Endothelial cell of umbilical vein (primary cell): Measurements from ENCODE around the gene PLPP3. TPM values are rescaled to one million over a fixed set of nuclear protein-coding genes. Genes with fewer than 3 reads are reported as not detected.

Source experiments
- BruUV-seq: library from RNA; stranded (reverse); fragments of 400-500 nt; replicated peaks from 2 replicates; lab custom pipeline; 2021; lab: Mats Ljungman, UMichigan
- CTCF ChIA-PET: fragments of 300-600, 350-600 bp; sonication (Branson Sonifier 250); formaldehyde crosslinking; loops from one replicate; lab custom pipeline; 2021; ENCODE audit warnings: antibody characterized with exemption, inconsistent platforms; lab: Charles Lee
- POLR2A ChIA-PET: fragments of 300-600, 350-600 bp; sonication (Branson Sonifier 250); formaldehyde crosslinking; loops from one replicate; lab custom pipeline; 2021; ENCODE audit warnings: antibody characterized with exemption, inconsistent platforms; lab: Charles Lee
- DNase-seq: peaks from one replicate; pipeline ENCODE4 v3.0.0-alpha.2; 2011; ENCODE audit warnings: low read depth, low spot score
- FAIRE-seq: peaks from 2 replicates; lab custom pipeline; 2011; peaks lifted over from hg19 to GRCh38; lab: Jason Lieb, UNC
- H2AFZ ChIP-seq: 2 replicates; pipeline ENCODE4 v1.6.0; 2012; ENCODE audit warnings: low read depth, low read length, control low read depth, inconsistent platforms
- H3K27ac ChIP-seq: 2 replicates; pipeline ENCODE4 v1.5.1; 2011; ENCODE audit warnings: low read depth, mild to moderate bottlenecking, control low read depth, low read length, moderate library complexity; ENCODE audit not compliant: insufficient read depth
- H3K27me3 ChIP-seq, 2 experiments: 2 replicates each; pipeline versions ENCODE4 v1.6.0 to v1.6.1; 2011; ENCODE audit warnings: low read length in 2 of 2, mixed read lengths in 1 of 2; ENCODE audit not compliant: control insufficient read depth in 2 of 2, insufficient read depth in 2 of 2
- H3K36me3 ChIP-seq, 2 experiments: 2 replicates in 1 of 2; 3 replicates in 1 of 2; pipeline ENCODE4 v1.5.1; 2011; ENCODE audit warnings: low read length in 2 of 2, mild to moderate bottlenecking in 1 of 2, moderate library complexity in 1 of 2; ENCODE audit not compliant: control insufficient read depth in 2 of 2, insufficient read depth in 2 of 2; ENCODE audit errors: extremely low read depth in 1 of 2
- H3K4me1 ChIP-seq: 3 replicates; pipeline ENCODE4 v1.5.1; 2011; ENCODE audit warnings: mild to moderate bottlenecking, low read length; ENCODE audit not compliant: control insufficient read depth, insufficient read depth; ENCODE audit errors: extremely low read depth
- H3K4me2 ChIP-seq: 2 replicates; pipeline ENCODE4 v1.6.1; 2011; ENCODE audit warnings: low read length, control low read depth, mixed read lengths; ENCODE audit not compliant: insufficient read depth
- H3K4me3 ChIP-seq, 3 experiments: fragments of 200-600 bp in 1 of 3; sonication (generic), shearing (Covaris generic) in 1 of 3; replicated peaks in 1 of 3; 2 replicates each; pipeline ENCODE4 v1.5.1; 2011 to 2016; ENCODE audit warnings: control low read depth in 3 of 3, low read length in 3 of 3, mild to moderate bottlenecking in 2 of 3, inconsistent platforms in 1 of 3, low read depth in 1 of 3, moderate library complexity in 1 of 3; ENCODE audit not compliant: insufficient read depth in 1 of 3
- H3K79me2 ChIP-seq: 2 replicates; pipeline ENCODE4 v1.6.0; 2012; ENCODE audit warnings: low read length, inconsistent platforms; ENCODE audit not compliant: control insufficient read depth, insufficient read depth
- H3K9ac ChIP-seq: replicated peaks from 2 replicates; pipeline ENCODE3; 2011; ENCODE audit warnings: low read length, control low read depth; ENCODE audit not compliant: insufficient read depth; ENCODE audit errors: extremely low read depth
- H3K9me1 ChIP-seq: replicated peaks from 3 replicates; pipeline ENCODE4 v1.6.0; 2011; ENCODE audit warnings: mild to moderate bottlenecking, low read length; ENCODE audit not compliant: control insufficient read depth, insufficient read depth; ENCODE audit errors: extremely low read depth
- H3K9me3 ChIP-seq: replicated peaks from 2 replicates; pipeline ENCODE4 v1.5.1; 2012; ENCODE audit warnings: low read length, inconsistent platforms; ENCODE audit not compliant: control insufficient read depth, insufficient read depth
- H4K20me1 ChIP-seq: replicated peaks from 2 replicates; pipeline ENCODE3; 2011; ENCODE audit warnings: mild to moderate bottlenecking, low read length; ENCODE audit not compliant: control insufficient read depth, insufficient read depth; ENCODE audit errors: extremely low read depth
- EZH2 ChIP-seq: IDR thresholded peaks from 2 replicates; pipeline ENCODE4 v1.6.1; 2012; ENCODE audit warnings: borderline replicate concordance, low read depth, mild to moderate bottlenecking, moderate library complexity, low read length, inconsistent platforms; ENCODE audit not compliant: severe bottlenecking
- FOS ChIP-seq: IDR thresholded peaks from 2 replicates; pipeline ENCODE4 v1.6.1; 2011; ENCODE audit warnings: mild to moderate bottlenecking, low read length, moderate library complexity, borderline replicate concordance; ENCODE audit not compliant: insufficient read depth
- GATA2 ChIP-seq: IDR thresholded peaks from 2 replicates; pipeline ENCODE4 v1.7.0; 2011; ENCODE audit warnings: low read depth, mild to moderate bottlenecking, moderate library complexity, mixed read lengths, low read length; ENCODE audit not compliant: insufficient read length, insufficient read depth
- JUN ChIP-seq: IDR thresholded peaks from 2 replicates; pipeline ENCODE4 v1.6.1; 2011; ENCODE audit warnings: borderline replicate concordance, low read depth; ENCODE audit not compliant: insufficient read length, insufficient read depth
- MYC ChIP-seq: IDR thresholded peaks from one replicate; pipeline ENCODE4 v1.6.1; 2011; ENCODE audit warnings: mild to moderate bottlenecking, low read depth, low read length
- POLR2A ChIP-seq: IDR thresholded peaks from 2 replicates; pipeline ENCODE4 v1.6.1; 2012; ENCODE audit warnings: low read depth, mild to moderate bottlenecking, control low read depth, low read length
- POLR2AphosphoS5 ChIP-seq: IDR thresholded peaks from 2 replicates; pipeline ENCODE4 v1.6.1; 2012; ENCODE audit warnings: low read depth, mild to moderate bottlenecking, control low read depth, low read length, moderate library complexity; ENCODE audit not compliant: insufficient read depth
- dilution Hi-C: fragments of 300-500 bp; cut with MboI; formaldehyde crosslinking; loops from one replicate; pipeline ENCODE4 v1.15.0; 2019; ENCODE audit warnings: low sequenced_read_pairs; ENCODE audit not compliant: extremely low pct_ligation_motif_present
- intact Hi-C: fragments of 100-400 bp; cut with micrococcal nuclease; formaldehyde crosslinking; loops from one replicate; pipeline ENCODE4 v1.10.0; 2022
- polyA plus RNA-seq, 4 experiments: library from polyadenylated mRNA; depleted of rRNA in 3 of 4; stranded (reverse) in 3 of 4; unstranded in 1 of 4; fragments of >200 nt; gene quantifications; 2 replicates each; pipeline versions ENCODE4 v1.2.1 to v1.2.3, GENCODE V29; 2011 to 2012; ENCODE audit warnings: missing spikeins in 1 of 4
- total RNA-seq: library from RNA; stranded (reverse); gene quantifications from 2 replicates; pipeline ENCODE4 v1.2.3, GENCODE V29; 2021
- TF ChIP-seq, protein P1 (sequence below): IDR thresholded peaks from 2 replicates; pipeline ENCODE4 v1.6.1; 2011; ENCODE audit not compliant: insufficient read depth, insufficient read length
- TF ChIP-seq, protein P2 (sequence below), 2 donors: IDR thresholded peaks; 1 replicate in 1 of 2; 2 replicates in 1 of 2; pipeline ENCODE4 v1.5.1; 2011; ENCODE audit warnings: low read length in 2 of 2, mild to moderate bottlenecking in 2 of 2, moderate library complexity in 2 of 2, control low read depth in 1 of 2, inconsistent platforms in 1 of 2, low read depth in 1 of 2; ENCODE audit not compliant: insufficient read depth in 1 of 2; ENCODE audit errors: extremely low read depth in 1 of 2

PLPP3 gene
- total and polyA plus RNA-seq, 2 donors (not counting 3 experiments of a cell fraction or from before 2014, with no cell fraction given), result 11.3 to 14.1 TPM

DNA sequence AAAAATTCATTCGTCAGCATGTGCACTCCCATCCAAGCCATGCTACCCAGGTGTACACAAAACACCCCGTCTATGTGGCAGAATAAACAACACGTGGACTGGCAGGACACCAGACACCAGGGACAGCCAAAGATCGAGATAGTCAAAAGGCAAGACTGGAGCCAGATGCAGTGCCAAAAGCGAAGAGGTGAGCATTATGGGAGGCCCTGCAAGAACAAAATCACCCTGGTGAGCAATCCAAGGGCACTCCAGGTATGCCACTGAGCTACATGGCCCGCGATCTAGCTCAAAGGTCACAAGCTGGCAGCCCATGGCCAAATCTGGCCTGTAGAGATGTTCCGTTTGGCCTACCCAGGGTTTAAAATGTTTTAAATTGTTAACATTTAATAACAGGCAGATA, 33.7 kb downstream of the PLPP3 start:
- TF ChIP-seq, protein P1, sequence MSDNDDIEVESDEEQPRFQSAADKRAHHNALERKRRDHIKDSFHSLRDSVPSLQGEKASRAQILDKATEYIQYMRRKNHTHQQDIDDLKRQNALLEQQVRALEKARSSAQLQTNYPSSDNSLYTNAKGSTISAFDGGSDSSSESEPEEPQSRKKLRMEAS, result no peak
- TF ChIP-seq JUN (no peak), GATA2 (no peak), POLR2A (no peak), MYC (no peak), EZH2 (no peak), POLR2AphosphoS5 (no peak), FOS (no peak)
- TF ChIP-seq, protein P2, sequence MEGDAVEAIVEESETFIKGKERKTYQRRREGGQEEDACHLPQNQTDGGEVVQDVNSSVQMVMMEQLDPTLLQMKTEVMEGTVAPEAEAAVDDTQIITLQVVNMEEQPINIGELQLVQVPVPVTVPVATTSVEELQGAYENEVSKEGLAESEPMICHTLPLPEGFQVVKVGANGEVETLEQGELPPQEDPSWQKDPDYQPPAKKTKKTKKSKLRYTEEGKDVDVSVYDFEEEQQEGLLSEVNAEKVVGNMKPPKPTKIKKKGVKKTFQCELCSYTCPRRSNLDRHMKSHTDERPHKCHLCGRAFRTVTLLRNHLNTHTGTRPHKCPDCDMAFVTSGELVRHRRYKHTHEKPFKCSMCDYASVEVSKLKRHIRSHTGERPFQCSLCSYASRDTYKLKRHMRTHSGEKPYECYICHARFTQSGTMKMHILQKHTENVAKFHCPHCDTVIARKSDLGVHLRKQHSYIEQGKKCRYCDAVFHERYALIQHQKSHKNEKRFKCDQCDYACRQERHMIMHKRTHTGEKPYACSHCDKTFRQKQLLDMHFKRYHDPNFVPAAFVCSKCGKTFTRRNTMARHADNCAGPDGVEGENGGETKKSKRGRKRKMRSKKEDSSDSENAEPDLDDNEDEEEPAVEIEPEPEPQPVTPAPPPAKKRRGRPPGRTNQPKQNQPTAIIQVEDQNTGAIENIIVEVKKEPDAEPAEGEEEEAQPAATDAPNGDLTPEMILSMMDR (IDR thresholded peaks at IDR 0.05; ENCODE audit: extremely low read depth in 1 of 2, insufficient read depth in 1 of 2, low read depth in 1 of 2, low read length in 2 of 2), result no peak
- ChIA-PET POLR2A (no interaction called here), CTCF (no interaction called here)
- Histone ChIP-seq H3K9me1 (no peaks in the 10 kb centered on the region), H3K4me1 (no peaks in the 10 kb centered on the region), H3K9me3 (no peaks in the 10 kb centered on the region), H3K27ac (no peak overlapping the region), H3K9ac (no peak overlapping the region), H3K27me3 (no peaks in the 10 kb centered on the region), H2AFZ (no peak overlapping the region), H3K36me3 (no peaks in the 10 kb centered on the region), H4K20me1 (no peaks in the 10 kb centered on the region), H3K4me3 (no peak overlapping the region), H3K4me2 (no peak overlapping the region), H3K79me2 (peaks cover 1% of the 10 kb centered on the region)
- dilution Hi-C loops, result no loop called here
- DNase-seq, result no peak
- intact Hi-C loops, result no loop called here
- BruUV-seq, result no TSS peak
- FAIRE-seq, result no peak
